Aorta (tissue), 5 donors: ENCODE results near the gene RFTN1. TPM values are rescaled to one million over a fixed set of nuclear protein-coding genes. Genes with fewer than 3 reads are reported as not detected.

Experiments used
- ATAC-seq: fragments of 200-7000 bp; cut with Tn5 transposase; one replicate; pipeline ENCODE4 v1.9.1; 2022; ENCODE audit warnings: moderate library complexity; ENCODE audit not compliant: low FRiP score
- DNase-seq, 2 donors: peaks; one replicate each; pipeline ENCODE4 v3.0.0-alpha.2; 2020
- H3K27ac ChIP-seq, 2 donors: one replicate each; pipeline ENCODE4 v1.5.1; 2013; ENCODE audit warnings: low read length in 2 of 2, mild to moderate bottlenecking in 2 of 2, moderate library complexity in 2 of 2, control low read depth in 1 of 2, inconsistent platforms in 1 of 2, low read depth in 1 of 2
- H3K27me3 ChIP-seq, 2 donors: one replicate each; pipeline ENCODE4 v1.6.1; 2013; ENCODE audit warnings: control low read depth in 1 of 2, low read length in 1 of 2, mild to moderate bottlenecking in 1 of 2, moderate library complexity in 1 of 2; ENCODE audit not compliant: insufficient read depth in 2 of 2, control insufficient read depth in 1 of 2
- H3K36me3 ChIP-seq, 2 donors: one replicate each; pipeline ENCODE4 v1.6.1; 2013; ENCODE audit warnings: control low read depth in 1 of 2, low read length in 1 of 2, mild to moderate bottlenecking in 1 of 2; ENCODE audit not compliant: insufficient read depth in 2 of 2, control insufficient read depth in 1 of 2
- H3K4me1 ChIP-seq, 2 donors: one replicate each; pipeline ENCODE4 v1.6.1; 2013; ENCODE audit warnings: low read length in 2 of 2, control low read depth in 1 of 2, mild to moderate bottlenecking in 1 of 2, moderate library complexity in 1 of 2; ENCODE audit not compliant: insufficient read depth in 2 of 2, control insufficient read depth in 1 of 2
- H3K4me3 ChIP-seq, 2 donors: one replicate each; pipeline ENCODE4 v1.5.1; 2013; ENCODE audit warnings: low read length in 2 of 2, control low read depth in 1 of 2, mild to moderate bottlenecking in 1 of 2
- H3K9me3 ChIP-seq: one replicate; pipeline ENCODE4 v1.6.1; 2013; ENCODE audit warnings: mild to moderate bottlenecking, low read length; ENCODE audit not compliant: control insufficient read depth
- WGBS, 2 donors: extraction: QIAGEN DNeasy Blood & Tissue Kit; methylation state at CpG; one replicate each; pipeline ENCODE4 v1.1.7; 2013; 5-methylcytosine and 5-hydroxymethylcytosine counted together
- intact Hi-C, 2 donors: fragments of 100-400 bp; cut with DNase I; formaldehyde crosslinking; loops; one replicate each; pipeline versions ENCODE4 v1.14.2 to v1.15.0; 2022
- polyA plus RNA-seq, 2 donors: library from polyadenylated mRNA; stranded (reverse); fragments of 200-250 nt; gene quantifications; one replicate each; pipeline ENCODE4 v1.2.3, GENCODE V29; 2013
- total RNA-seq, 2 donors: library from RNA; stranded (reverse); fragmentation: NEBNext Ultra II Directional; extraction: Animal tissue kit (Norgen Biotek cat#: 25700); gene quantifications; one replicate each; pipeline ENCODE4 v1.2.1, GENCODE V29; 2021
- donor health status: healthy with polysubstance abuse.
- donor health status: Bipolar disorder and iron deficiency.
- donor health status: DM: no; HTN: no; CAD: no.
- donor health status: DM: no; HTN: no; CAD: no.
- donor health status: DM: yes; HTN: yes; CAD: no.

Gene RFTN1
- total and polyA plus RNA-seq, 4 donors = 12.7 to 119 (median 59.4) TPM

GRCh38 chr3:16548721-16549120, 35.2 kb upstream of the RFTN1 start:
- no peak overlapping the region for H3K27ac ChIP-seq
- no peaks in the 10 kb centered on the region for H3K36me3 ChIP-seq
- H3K9me3 ChIP-seq = peaks cover 1% of the 10 kb centered on the region
- peaks cover 0 to 3% of the 10 kb centered on the region in 2 donors for H3K4me1 ChIP-seq
- H3K27me3 ChIP-seq = peaks cover 0 to 2% of the 10 kb centered on the region in 2 donors
- DNase-seq = no peak
- intact Hi-C loops = no loop called here
- H3K4me3 ChIP-seq = no peak overlapping the region
- WGBS, 2 donors = 78 to 80% methylated on average over 4 of the region's 4 CpGs
- no peak for ATAC-seq

DNA sequence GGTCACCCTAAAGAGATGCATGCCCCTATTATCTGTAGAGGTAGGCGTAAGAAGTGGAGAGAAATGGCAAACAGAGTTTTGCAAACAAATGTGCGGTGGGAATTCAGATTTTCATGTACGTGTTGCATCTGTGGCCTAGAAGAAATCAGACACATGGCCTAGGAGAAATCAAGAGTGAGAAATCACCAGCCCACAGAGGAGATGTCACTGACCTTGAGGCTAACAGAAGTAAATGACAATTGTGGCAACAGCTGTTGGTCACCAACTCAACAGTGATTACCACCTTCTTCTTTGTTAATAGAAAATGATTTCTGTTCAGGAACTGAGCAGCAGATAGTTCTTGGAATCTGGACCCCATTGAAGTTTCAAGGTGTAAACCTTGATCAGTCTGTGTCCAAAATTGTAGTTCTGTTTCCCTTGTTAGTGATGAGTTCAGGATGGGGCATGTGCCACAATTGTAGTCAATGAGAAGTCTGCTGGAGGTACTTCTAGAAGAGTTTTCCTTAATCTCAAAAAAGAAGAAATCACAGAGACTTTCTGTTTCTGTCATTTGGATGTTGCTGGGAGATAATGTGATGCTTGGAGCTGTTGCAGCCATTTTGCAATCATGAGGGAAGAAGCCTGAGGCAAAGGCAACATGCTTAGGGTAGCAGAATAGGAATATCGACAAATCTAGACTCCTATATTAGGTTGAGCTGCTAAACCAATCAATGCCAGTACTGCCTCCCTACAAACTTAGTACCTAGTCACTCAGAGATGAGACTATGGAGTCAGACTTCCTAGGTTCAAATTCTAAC, 34.3 kb upstream of the RFTN1 start:
- ATAC-seq (no peak), DNase-seq (no peak)
- no peaks in the 10 kb centered on the region for H3K9me3 ChIP-seq

GRCh38 chr3:16546186-16547010, 32.9 kb upstream of the RFTN1 start:
- Histone ChIP-seq H3K27ac (no peak overlapping the region), H3K4me1 (peaks cover 0 to 3% of the 10 kb centered on the region in 2 donors), H3K27me3 (no peaks in the 10 kb centered on the region), H3K36me3 (no peaks in the 10 kb centered on the region), H3K9me3 (no peaks in the 10 kb centered on the region), H3K4me3 (no peak overlapping the region)
- intact Hi-C loops = no loop called here
- WGBS, 2 donors = 85% methylated on average over 12 of the region's 12 CpGs
- DNase-seq (no peak), ATAC-seq (no peak)

More for the DNA sequence above, 34.3 kb upstream of the RFTN1 start:
- intact Hi-C loops = no loop called here
- no peak overlapping the region for H3K27ac ChIP-seq
- H3K36me3 ChIP-seq = no peaks in the 10 kb centered on the region
- peaks cover 0 to 3% of the 10 kb centered on the region in 2 donors for H3K4me1 ChIP-seq
- H3K27me3 ChIP-seq = no peaks in the 10 kb centered on the region
- WGBS, 2 donors = 88 to 92% methylated on average over 4 of the region's 4 CpGs
- no peak overlapping the region for H3K4me3 ChIP-seq

DNA sequence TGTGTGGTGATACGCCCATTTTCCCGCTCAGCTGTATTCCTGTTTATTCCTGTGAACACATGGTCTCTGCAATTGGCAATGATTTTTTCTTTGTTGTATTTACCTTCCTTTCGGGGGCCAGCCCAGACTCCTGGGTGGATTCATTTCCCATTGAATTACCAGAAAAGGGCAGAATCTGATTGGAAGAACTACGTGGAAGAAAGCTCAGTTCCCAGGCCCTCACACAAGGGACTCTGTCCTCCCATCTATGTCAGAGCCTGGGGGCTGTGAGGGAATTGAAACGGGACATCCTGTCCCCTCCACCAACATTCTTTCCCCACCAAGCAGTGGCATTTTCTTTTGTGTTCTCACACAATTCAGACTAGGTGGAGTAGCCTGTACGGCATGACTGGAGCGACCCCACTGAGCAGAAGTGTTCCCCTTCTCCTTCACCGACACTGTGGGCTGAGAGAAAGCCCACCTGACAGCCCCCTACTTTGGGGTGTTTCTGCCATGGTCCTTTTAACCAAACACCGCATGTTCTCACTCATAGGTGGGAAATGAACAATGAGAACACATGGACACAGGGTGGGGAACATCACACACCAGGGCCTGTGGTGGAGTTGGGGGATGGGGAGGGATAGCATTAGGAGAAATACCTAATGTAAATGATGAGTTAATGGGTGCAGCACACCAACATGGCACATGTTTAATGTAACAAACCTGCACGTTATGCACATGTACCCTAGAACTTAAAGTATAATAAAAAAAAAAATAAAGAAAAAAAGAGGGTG, 32.1 kb upstream of the RFTN1 start:
- H3K27ac ChIP-seq = no peak overlapping the region
- peaks cover 0 to 3% of the 10 kb centered on the region in 2 donors for H3K4me1 ChIP-seq
- no peaks in the 10 kb centered on the region for H3K9me3 ChIP-seq
- DNase-seq (no peak), ATAC-seq (no peak)
- WGBS, 2 donors = 83 to 85% methylated on average over 10 of the region's 10 CpGs
- no peak overlapping the region for H3K4me3 ChIP-seq
- H3K36me3 ChIP-seq = no peaks in the 10 kb centered on the region
- no peaks in the 10 kb centered on the region for H3K27me3 ChIP-seq
- intact Hi-C loops = no loop called here

DNA sequence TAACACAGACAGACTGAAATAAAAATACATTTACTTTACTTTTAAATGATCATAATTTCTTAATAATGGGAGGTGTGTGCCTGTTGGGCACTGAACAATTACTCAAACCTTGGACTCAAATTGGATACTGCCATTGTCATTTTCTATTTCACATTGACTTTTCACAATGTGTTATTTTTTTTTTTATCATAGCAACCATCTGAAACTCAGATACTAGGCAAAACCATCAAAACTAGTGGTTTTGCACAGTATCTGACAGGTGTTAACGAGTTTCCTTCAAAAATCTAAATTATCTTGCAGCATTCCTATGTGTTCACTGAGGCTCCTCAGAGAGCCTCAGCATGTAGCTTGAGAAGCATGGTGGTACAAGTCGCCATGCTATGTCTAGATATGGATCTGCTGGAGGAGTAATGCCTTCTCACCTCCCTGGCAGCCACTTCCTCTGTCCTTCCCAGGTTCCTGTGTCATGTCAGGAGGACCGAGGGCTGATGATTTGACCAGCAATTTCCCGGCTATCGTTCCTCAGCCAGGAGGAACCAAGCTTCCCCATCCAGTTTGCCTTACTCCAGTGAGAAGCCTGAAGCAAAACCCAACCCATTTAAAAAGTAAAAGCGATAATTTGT, 29.9 kb upstream of the RFTN1 start:
- 81% methylated on average over 6 of the region's 6 CpGs for WGBS, 2 donors
- Histone ChIP-seq H3K27ac (no peak overlapping the region), H3K4me3 (no peak overlapping the region), H3K4me1 (no peaks in the 10 kb centered on the region), H3K36me3 (no peaks in the 10 kb centered on the region), H3K27me3 (no peaks in the 10 kb centered on the region), H3K9me3 (no peaks in the 10 kb centered on the region)
- ATAC-seq (no peak), DNase-seq (no peak)
- intact Hi-C loops = no loop called here

- no peaks in the 10 kb centered on the region for H3K27me3 ChIP-seq
- ATAC-seq (no peak), DNase-seq (no peak)
- H3K9me3 ChIP-seq = no peaks in the 10 kb centered on the region
- H3K36me3 ChIP-seq = no peaks in the 10 kb centered on the region
- intact Hi-C loops = no loop called here
- no peak overlapping the region for H3K4me3 ChIP-seq
- no peaks in the 10 kb centered on the region for H3K4me1 ChIP-seq
- 72% methylated on average over 4 of the region's 4 CpGs for WGBS, 2 donors
- H3K27ac ChIP-seq = no peak overlapping the region
These were observed 25.0 kb upstream of the RFTN1 start for GRCh38 chr3:16538507-16538906.

DNA sequence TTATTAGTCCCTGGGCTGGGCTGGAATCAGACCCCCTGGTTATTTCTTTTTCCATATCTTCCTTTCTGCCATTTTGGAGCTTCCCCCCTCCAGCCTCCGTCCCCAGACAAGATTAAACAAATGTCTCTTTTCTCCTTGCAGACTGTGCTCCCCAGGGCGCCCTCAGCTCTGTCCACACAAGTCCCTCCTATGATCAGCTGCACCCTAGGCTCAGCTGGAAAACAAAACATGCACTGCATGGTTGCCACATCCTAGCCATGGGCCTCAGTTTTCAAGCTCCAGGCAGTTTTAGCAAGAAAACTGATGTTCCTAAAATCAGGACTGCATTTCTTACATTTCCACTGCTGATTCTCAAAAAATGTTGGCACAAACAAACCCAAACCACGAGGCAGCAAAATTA, 23.5 kb upstream of the RFTN1 start:
- H3K36me3 ChIP-seq = no peaks in the 10 kb centered on the region
- DNase-seq (no peak), ATAC-seq (no peak)
- no peaks in the 10 kb centered on the region for H3K9me3 ChIP-seq
- WGBS, 2 donors = 67 to 76% methylated on average over 3 of the region's 3 CpGs
- intact Hi-C loops = no loop called here
- H3K4me3 ChIP-seq = no peak overlapping the region
- no peaks in the 10 kb centered on the region for H3K27me3 ChIP-seq
- H3K4me1 ChIP-seq = no peaks in the 10 kb centered on the region
- H3K27ac ChIP-seq = no peak overlapping the region

DNA sequence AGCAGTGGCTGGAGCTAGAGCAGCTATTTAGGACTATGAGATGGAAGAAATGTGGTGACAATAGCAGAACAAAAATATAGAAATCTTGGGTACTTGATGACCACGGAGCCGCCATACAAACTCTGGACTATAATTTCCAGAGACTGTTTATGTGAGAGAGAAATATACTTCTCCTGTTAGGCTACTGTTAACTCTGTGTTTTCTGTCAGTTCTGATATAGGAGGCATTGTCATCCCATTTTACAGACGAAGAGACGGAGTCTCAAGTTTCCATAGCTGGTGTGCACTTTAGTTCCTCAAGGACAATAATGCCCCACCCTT, 22.8 kb upstream of the RFTN1 start:
- Histone ChIP-seq H3K4me1 (no peaks in the 10 kb centered on the region), H3K27ac (no peak overlapping the region), H3K27me3 (no peaks in the 10 kb centered on the region), H3K9me3 (no peaks in the 10 kb centered on the region), H3K4me3 (no peak overlapping the region), H3K36me3 (no peaks in the 10 kb centered on the region)
- intact Hi-C loops = no loop called here
- WGBS, 2 donors = 95 to 97% methylated on average over 4 of the region's 4 CpGs
- no peak for DNase-seq
- ATAC-seq = no peak
